ENCODE data around the gene TBC1D21. TPM values are rescaled to one million over a fixed set of nuclear protein-coding genes. Genes with fewer than 3 reads are reported as not detected.

Gene TBC1D21
- total RNA-seq, 1 experiment from 2014 or later: not detected

DNA sequence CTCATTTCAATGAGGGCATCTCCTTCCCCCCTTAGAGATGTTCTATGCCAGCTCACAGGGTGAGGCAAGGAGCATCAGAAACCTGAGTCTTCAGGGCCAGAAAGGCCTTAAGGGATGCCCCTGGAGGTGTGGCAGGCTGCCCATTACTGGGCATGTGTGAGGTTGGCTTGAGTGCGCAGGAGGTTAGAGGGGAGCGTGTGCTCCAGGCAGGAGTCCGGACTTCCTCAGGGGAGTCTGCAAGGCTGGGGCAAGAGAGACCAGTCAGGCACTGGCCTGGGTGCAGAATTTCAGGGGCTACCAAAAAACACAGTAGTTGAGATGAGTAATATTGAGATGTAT is 54.8 kb downstream of the TBC1D21 start:
- Histone ChIP-seq H4K20me1 (ENCODE audit: insufficient read depth) (peaks cover 7% of the 10 kb centered on the region), H3F3A (ENCODE audit: insufficient read depth, low read depth) (peaks cover 37% of the 10 kb centered on the region), H2AFZ (0 out of 2 replicates have a peak overlapping the region, but pooled peaks have one; percentile 93), H3K4me3 (peak overlapping the region; percentile 62), H3K9me3 (ENCODE audit: insufficient read depth, low read depth) (no peaks in the 10 kb centered on the region), H3K79me2 (ENCODE audit: low read depth) (peaks cover 49% of the 10 kb centered on the region), H3K27ac (no peak overlapping the region), H3K9me2 (ENCODE audit: insufficient read depth) (no peaks in the 10 kb centered on the region), H3K27me3 (ENCODE audit: insufficient read depth, low read depth) (no peaks in the 10 kb centered on the region), H3K4me2 (peak overlapping the region; percentile 85), H3K36me3 (ENCODE audit: low read depth) (0 out of 2 replicates have a peak, but pooled peaks cover 7% of the 10 kb centered on the region), H3K4me1 (replicated peaks; ENCODE audit: insufficient read depth) (peaks cover 62% of the 10 kb centered on the region)
- BruUV-seq (replicated peaks): no TSS peak
- intact Hi-C loops (cut with micrococcal nuclease; ENCODE audit: unreplicated experiment): loop anchor here (5.0 kb wide), 1 partner anchor 34 kb away; no protein-coding TSS in a partner anchor
- ChIA-PET POLR2A (ENCODE audit: unreplicated experiment) (interaction anchor here (0.7 kb wide), 1 partner anchor 188 kb away, joined by 4 read pairs; no protein-coding TSS in a partner anchor), CTCF (interaction anchor here (0.6 to 1.3 kb wide), 8 partner anchors 13 to 738 kb away, joined by 3 to 19 read pairs (median 4); no protein-coding TSS in a partner anchor)
- peak in 1 of 2 experiments; percentile 58 for DNase-seq
- TF ChIP-seq, protein P1, sequence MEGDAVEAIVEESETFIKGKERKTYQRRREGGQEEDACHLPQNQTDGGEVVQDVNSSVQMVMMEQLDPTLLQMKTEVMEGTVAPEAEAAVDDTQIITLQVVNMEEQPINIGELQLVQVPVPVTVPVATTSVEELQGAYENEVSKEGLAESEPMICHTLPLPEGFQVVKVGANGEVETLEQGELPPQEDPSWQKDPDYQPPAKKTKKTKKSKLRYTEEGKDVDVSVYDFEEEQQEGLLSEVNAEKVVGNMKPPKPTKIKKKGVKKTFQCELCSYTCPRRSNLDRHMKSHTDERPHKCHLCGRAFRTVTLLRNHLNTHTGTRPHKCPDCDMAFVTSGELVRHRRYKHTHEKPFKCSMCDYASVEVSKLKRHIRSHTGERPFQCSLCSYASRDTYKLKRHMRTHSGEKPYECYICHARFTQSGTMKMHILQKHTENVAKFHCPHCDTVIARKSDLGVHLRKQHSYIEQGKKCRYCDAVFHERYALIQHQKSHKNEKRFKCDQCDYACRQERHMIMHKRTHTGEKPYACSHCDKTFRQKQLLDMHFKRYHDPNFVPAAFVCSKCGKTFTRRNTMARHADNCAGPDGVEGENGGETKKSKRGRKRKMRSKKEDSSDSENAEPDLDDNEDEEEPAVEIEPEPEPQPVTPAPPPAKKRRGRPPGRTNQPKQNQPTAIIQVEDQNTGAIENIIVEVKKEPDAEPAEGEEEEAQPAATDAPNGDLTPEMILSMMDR (conservative IDR thresholded peaks at IDR 0.05): no peak
- no peak for TF ChIP-seq EZH2 (IDR thresholded peaks at IDR 0.05; ENCODE audit: low read depth)

DNA sequence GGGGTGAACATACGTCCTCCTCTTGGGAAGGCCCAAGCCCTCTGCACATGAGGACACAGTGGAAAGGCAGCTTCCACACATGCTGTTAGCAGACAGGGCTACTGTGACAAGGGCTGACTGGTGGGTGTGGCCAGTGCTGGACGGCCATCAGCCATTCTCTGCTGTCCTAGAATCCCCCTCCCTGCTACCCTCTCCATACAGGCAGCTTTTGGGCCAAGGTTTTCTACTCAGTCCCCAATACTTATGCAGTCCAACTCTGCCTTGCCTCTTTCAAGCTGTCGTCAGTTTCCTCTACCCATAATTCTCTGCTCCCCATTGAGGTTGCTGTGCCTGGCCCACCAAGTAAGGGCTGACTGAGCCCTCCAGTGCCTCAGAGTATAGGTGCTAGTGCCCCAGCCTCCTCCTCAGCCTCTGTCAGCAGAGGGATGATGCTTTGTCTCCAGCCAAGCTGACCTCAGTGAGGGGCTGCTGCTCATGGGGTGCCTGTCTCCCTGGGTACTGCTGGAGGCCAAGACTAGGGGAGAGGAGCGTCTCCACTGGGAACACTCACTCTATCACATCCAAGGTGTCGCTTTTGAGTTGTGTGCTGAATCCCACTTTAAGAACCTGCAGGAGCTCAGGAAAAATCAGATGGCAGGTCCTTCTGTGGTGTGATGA is 55.7 kb downstream of the TBC1D21 start:
- intact Hi-C loops (cut with micrococcal nuclease; ENCODE audit: unreplicated experiment): loop anchor here (5.0 kb wide), 1 partner anchor 33 kb away; no protein-coding TSS in a partner anchor
- Histone ChIP-seq H3K79me2 (ENCODE audit: low read depth) (peaks cover 49% of the 10 kb centered on the region), H3K9me3 (ENCODE audit: insufficient read depth, low read depth) (no peaks in the 10 kb centered on the region), H3K4me1 (replicated peaks; ENCODE audit: insufficient read depth) (peaks cover 62% of the 10 kb centered on the region), H3F3A (ENCODE audit: insufficient read depth, low read depth) (peaks cover 40% of the 10 kb centered on the region), H3K4me3 (peak overlapping the region; percentile 62), H4K20me1 (ENCODE audit: insufficient read depth) (peaks cover 7% of the 10 kb centered on the region), H3K27ac (no peak overlapping the region), H3K9me2 (ENCODE audit: insufficient read depth) (no peaks in the 10 kb centered on the region), H3K36me3 (ENCODE audit: low read depth) (0 out of 2 replicates have a peak, but pooled peaks cover 7% of the 10 kb centered on the region), H3K27me3 (ENCODE audit: insufficient read depth, low read depth) (no peaks in the 10 kb centered on the region), H2AFZ (no peak overlapping the region), H3K4me2 (peak overlapping the region; percentile 85)
- POLR2A ChIA-PET (ENCODE audit: unreplicated experiment): no interaction called here
- DNase-seq: no peak
- no peak for TF ChIP-seq EZH2 (IDR thresholded peaks at IDR 0.05; ENCODE audit: low read depth)
- TF ChIP-seq, protein P1 (conservative IDR thresholded peaks at IDR 0.05): no peak
- no TSS peak for BruUV-seq (replicated peaks)
- CTCF ChIA-PET: no interaction called here

DNA sequence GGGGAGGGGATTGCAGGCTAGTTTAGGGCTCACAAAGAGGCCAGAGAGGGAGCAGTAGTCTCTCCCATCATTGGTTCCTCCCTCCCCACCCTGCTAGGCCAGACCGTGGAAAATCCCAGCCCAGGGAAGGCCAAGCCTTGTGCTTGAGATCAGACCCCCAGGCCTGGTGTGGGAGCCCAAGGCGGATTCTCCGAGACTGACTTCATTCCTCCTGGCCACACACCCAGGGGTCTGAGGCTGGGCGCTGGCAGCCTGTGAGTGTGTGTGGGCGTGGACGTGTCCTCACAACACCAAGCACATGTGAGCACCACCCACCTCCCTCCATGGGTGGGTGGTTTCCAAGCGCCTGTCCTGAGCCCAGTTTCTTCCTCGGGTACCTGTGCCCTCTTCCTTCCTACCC is 57.0 kb downstream of the TBC1D21 start:
- Histone ChIP-seq H3K27me3 (ENCODE audit: insufficient read depth, low read depth) (no peaks in the 10 kb centered on the region), H3K27ac (no peak overlapping the region), H2AFZ (no peak overlapping the region), H3K4me1 (replicated peaks; ENCODE audit: insufficient read depth) (peaks cover 63% of the 10 kb centered on the region), H4K20me1 (ENCODE audit: insufficient read depth) (peaks cover 7% of the 10 kb centered on the region), H3K4me2 (no peak overlapping the region), H3K9me3 (ENCODE audit: insufficient read depth, low read depth) (no peaks in the 10 kb centered on the region), H3K36me3 (ENCODE audit: low read depth) (0 out of 2 replicates have a peak, but pooled peaks cover 7% of the 10 kb centered on the region), H3F3A (ENCODE audit: insufficient read depth, low read depth) (peaks cover 41% of the 10 kb centered on the region), H3K9me2 (ENCODE audit: insufficient read depth) (no peaks in the 10 kb centered on the region), H3K4me3 (no peak overlapping the region), H3K79me2 (ENCODE audit: low read depth) (peaks cover 58% of the 10 kb centered on the region)
- no TSS peak for BruUV-seq (replicated peaks)
- CTCF ChIA-PET: no interaction called here
- intact Hi-C loops (cut with micrococcal nuclease; ENCODE audit: unreplicated experiment): no loop called here
- no peak for TF ChIP-seq EZH2 (IDR thresholded peaks at IDR 0.05; ENCODE audit: low read depth)
- TF ChIP-seq, protein P1 (conservative IDR thresholded peaks at IDR 0.05): no peak
- DNase-seq: no peak
- POLR2A ChIA-PET (ENCODE audit: unreplicated experiment): no interaction called here

Measured in PC-9 (cell line).